ENCODE data around the gene CD99L2. TPM values are rescaled to one million over a fixed set of nuclear protein-coding genes. Genes with fewer than 3 reads are reported as not detected.

CD99L2 gene, protein sequence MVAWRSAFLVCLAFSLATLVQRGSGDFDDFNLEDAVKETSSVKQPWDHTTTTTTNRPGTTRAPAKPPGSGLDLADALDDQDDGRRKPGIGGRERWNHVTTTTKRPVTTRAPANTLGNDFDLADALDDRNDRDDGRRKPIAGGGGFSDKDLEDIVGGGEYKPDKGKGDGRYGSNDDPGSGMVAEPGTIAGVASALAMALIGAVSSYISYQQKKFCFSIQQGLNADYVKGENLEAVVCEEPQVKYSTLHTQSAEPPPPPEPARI
- total RNA-seq = 24.8 TPM
- 54.4 TPM for polyA plus RNA-seq

DNA sequence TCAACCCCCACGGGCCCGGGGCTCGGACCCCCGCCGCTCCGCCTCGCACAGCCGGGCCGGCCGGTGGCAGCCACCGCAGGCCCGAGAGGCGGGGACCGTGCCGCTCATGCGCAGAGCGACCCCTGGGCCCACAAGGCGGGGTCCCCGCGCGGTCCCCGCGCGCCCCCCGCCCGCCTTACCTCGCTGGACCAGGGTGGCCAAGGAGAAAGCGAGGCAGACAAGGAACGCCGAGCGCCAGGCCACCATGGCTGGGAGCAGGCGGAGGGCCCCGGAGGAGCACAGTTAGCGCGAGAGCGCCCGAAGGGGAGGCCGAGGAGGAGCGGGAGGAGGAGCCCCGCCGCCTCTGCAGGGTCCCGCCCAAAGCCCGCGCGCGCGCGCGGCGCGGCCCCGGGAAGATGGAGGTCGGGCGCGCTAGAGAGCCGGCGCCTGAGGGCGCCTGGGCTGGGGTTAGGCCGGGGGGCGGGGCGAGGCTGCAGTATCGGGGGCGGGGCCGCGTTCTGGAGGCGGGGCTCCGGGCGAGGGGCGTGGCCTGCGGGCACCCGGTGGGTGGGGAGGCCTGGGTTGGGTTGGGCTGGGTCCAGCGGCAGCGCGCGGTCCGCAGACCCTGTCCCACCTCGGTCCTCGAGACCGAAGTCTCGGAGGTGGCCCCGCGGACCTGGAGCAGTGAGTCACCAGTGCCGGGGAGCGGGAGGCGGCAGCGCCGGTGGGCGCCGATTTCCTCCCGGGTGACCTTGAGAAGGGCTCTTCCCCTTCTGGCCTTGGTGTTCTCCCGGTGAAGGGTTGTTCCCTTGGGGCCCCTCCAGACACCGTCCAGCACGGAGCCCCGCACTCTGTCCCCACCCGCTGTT is at the start of gene CD99L2:
TSS of gene CD99L2 (minus strand) at position 326 of the 848 bp plus-strand sequence. CDS start at position 246, 80 bp downstream.
- peak within 1 kb of the TSS; percentile 80 for H3K4me3 ChIP-seq (ENCODE audit: low read depth, low read length)
- peak; percentile 33 for DNase-seq (ENCODE audit: extremely low spot score)
- peak within 1 kb of the TSS; percentile 59 for H3K27ac ChIP-seq (ENCODE audit: low read depth)
- H3K4me1 ChIP-seq (ENCODE audit: insufficient read depth) = no peaks in the 10 kb centered on the region
- WGBS = under 1% methylated on average over 87 of the region's 95 CpGs
- no peaks in the 10 kb centered on the region for H3K36me3 ChIP-seq (ENCODE audit: insufficient read depth)

DNA sequence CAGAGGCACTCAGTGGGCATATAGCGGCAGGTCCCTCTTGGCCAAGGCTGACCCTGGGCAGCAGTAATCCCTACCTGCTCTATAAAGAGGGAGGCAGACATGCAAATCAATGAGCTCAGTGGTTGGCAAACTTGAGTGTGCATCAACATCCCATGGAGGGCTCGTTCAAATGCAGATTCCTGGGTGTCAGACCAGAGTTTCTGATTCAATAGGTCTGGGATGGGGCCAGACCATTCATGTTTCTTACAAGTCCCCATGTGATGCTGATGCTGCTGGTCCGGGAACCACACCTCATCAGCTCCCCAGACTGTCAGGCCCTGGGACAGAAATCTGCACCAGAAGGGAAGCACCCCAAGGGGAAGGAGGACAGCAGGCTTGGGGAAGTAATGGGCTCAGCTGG is 45.8 kb upstream of the CD99L2 start:
- 72% methylated on average over 3 of the region's 3 CpGs for WGBS
- H3K27ac ChIP-seq (ENCODE audit: low read depth) = no peak overlapping the region
- H3K4me3 ChIP-seq (ENCODE audit: low read depth, low read length) = no peak overlapping the region
- no peak for DNase-seq (ENCODE audit: extremely low spot score)
- no peaks in the 10 kb centered on the region for H3K36me3 ChIP-seq (ENCODE audit: insufficient read depth)
- no peaks in the 10 kb centered on the region for H3K4me1 ChIP-seq (ENCODE audit: insufficient read depth)

DNA sequence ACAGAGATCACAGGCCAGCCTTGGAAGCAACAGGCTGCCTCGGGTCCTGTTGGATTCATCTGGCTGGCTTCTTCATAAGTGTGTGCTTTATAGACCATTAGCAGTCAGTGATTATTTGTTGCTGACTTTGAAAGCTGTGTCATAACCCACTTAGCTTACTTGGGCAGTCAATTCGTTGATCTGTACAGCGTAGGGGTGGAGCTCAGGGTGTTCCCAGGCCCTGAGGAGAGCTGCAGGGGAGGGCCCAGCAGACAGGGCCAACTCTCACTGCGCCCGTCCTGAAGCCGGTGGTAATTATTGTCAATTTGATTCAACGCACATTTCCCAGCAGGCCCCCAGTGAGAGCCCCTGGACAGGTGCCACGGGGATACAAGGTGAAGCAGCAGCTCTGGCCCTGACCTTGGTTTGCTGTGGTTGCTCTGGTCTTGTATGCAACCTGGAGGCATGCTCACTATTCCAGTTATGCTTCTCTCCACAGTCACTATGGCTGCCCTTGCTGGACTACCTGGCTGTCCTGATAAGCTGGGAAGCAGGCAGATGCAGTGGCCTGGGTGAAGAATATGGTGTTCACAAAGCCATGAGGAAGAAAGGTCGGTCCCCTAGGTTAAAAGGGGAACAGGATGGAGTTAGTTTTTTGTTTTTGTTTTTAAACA is 44.6 kb upstream of the CD99L2 start:
- DNase-seq (ENCODE audit: extremely low spot score) = no peak
- Histone ChIP-seq H3K27ac (ENCODE audit: low read depth) (no peak overlapping the region), H3K4me1 (ENCODE audit: insufficient read depth) (no peaks in the 10 kb centered on the region), H3K36me3 (ENCODE audit: insufficient read depth) (no peaks in the 10 kb centered on the region), H3K4me3 (ENCODE audit: low read depth, low read length) (no peak overlapping the region)
- 71% methylated on average over 9 of the region's 9 CpGs for WGBS

DNA sequence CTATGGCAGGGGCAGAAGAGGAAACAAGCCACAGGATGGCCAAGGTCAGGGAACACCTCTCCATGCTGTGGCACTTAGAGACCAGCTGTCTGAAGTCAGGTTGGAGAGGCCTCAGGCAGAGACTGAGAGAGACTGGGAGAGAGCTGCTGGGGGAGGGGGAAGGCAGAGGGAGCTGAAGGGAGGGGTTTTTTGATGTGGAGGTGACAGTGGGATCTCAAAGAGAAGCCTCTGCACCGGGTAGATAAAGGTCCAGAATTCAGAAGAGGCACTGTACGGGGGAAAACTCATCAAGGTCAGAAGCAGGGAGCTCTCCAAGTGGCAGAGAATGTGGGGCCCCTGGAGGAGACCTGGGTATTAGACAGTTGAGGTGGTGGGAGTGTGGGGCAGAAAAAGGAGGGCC is 43.1 kb upstream of the CD99L2 start:
- Histone ChIP-seq H3K36me3 (ENCODE audit: insufficient read depth) (no peaks in the 10 kb centered on the region), H3K27ac (ENCODE audit: low read depth) (no peak overlapping the region), H3K4me1 (ENCODE audit: insufficient read depth) (no peaks in the 10 kb centered on the region), H3K4me3 (ENCODE audit: low read depth, low read length) (no peak overlapping the region)
- DNase-seq (ENCODE audit: extremely low spot score) = no peak
- WGBS = 29% methylated on average over 2 of the region's 2 CpGs

DNA sequence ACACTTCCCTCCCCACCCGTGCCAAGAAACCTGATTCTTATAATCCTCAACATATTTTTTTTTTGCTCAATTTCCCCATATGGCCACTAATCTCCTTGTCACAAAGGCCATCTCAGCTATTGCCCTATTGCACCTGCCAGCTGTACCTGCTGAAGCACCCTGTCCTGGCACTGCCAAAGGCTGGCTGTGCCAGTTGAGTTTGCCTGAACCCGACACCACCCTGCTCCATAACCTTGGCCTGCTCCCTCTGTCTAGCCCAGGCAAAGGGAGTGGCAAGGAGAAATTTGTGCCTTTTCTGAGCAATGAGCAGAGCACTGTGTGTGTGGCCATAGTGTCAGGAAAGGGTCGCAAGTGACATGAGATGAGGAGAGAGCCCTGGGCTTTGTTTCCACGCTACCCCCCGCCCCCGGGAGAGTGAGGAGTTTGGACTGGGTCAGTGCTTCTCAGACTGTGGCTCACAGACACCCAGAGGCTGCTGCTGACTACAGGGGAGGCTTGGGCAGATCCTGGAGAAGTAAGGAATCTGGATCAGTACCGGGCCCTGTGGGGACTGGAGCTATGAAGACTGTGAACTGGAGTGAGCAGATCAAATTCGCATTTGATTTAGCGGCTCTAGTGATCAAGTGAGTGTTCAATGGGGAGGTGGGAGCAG is 42.5 kb upstream of the CD99L2 start:
- Histone ChIP-seq H3K4me3 (ENCODE audit: low read depth, low read length) (no peak overlapping the region), H3K4me1 (ENCODE audit: insufficient read depth) (no peaks in the 10 kb centered on the region), H3K27ac (ENCODE audit: low read depth) (no peak overlapping the region), H3K36me3 (ENCODE audit: insufficient read depth) (no peaks in the 10 kb centered on the region)
- DNase-seq (ENCODE audit: extremely low spot score) = no peak
- 75% methylated on average over 9 of the region's 9 CpGs for WGBS

DNA sequence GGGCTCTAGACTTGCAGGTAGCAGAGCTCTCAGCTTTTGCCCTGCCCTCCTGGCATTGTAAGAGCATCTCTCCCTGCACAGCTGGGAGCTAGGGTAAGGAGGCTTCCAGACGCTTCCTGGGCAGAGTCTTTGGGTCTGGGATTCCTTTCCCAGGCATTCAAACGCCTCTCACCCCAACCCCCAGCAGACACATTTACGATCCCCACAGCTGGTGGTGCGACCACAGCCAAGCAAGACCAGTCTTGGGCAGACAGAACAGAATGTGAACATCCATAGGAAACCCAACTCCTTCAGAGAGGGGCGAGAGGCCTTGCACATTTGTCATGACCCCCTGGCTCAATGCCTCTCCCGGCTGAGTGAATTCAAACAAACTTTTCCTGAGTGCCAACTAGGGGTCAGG is 38.1 kb upstream of the CD99L2 start:
- Histone ChIP-seq H3K27ac (ENCODE audit: low read depth) (no peak overlapping the region), H3K4me1 (ENCODE audit: insufficient read depth) (no peaks in the 10 kb centered on the region), H3K4me3 (ENCODE audit: low read depth, low read length) (no peak overlapping the region), H3K36me3 (ENCODE audit: insufficient read depth) (no peaks in the 10 kb centered on the region)
- no peak for DNase-seq (ENCODE audit: extremely low spot score)
- 37% methylated on average over 6 of the region's 6 CpGs for WGBS

DNA sequence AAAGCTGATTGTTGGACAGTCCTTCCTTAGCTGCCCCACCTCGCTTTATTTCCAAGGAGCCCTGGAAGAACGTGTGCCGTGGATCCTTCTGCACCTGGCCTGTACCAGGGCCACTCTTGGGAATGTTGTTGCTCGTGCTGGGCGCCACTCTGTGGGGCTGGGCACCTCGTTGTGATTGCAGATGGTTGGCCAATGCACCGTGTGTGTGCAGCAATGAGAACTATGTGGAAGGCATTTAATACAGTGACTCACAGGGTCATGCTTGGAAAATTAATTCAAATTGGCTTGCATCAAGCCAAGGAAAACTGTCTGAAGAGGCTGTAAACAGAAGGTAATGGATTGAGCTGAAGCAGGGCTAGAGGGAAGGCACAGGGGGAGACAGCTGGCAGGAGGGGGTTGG is 37.0 kb upstream of the CD99L2 start:
- WGBS = 62% methylated on average over 7 of the region's 7 CpGs
- Histone ChIP-seq H3K27ac (ENCODE audit: low read depth) (no peak overlapping the region), H3K4me1 (ENCODE audit: insufficient read depth) (no peaks in the 10 kb centered on the region), H3K4me3 (ENCODE audit: low read depth, low read length) (no peak overlapping the region), H3K36me3 (ENCODE audit: insufficient read depth) (no peaks in the 10 kb centered on the region)
- DNase-seq (ENCODE audit: extremely low spot score) = no peak

DNA sequence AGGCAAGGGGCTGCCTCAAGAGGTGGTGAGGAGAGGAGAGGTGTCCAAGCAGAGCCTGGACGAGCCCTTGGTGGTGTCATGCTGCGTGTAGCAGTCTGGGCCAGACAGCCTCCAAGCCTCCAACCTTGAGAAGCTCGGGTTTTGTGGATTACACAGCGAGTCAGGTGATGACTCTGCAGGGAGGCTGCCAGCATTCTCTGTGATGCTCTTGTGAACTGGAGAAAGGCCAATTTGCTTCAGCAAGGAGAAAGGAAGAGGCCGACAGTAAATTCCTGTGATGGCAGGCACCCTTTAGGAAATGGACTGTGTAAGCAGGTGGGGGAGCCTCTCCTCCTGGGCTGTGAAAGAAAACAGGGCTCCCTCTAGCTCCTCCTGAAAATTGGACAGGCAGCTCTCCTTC is 36.0 kb upstream of the CD99L2 start:
- 7% methylated on average over 5 of the region's 5 CpGs for WGBS
- DNase-seq (ENCODE audit: extremely low spot score) = no peak
- H3K4me1 ChIP-seq (ENCODE audit: insufficient read depth) = no peaks in the 10 kb centered on the region
- no peaks in the 10 kb centered on the region for H3K36me3 ChIP-seq (ENCODE audit: insufficient read depth)
- no peak overlapping the region for H3K4me3 ChIP-seq (ENCODE audit: low read depth, low read length)
- H3K27ac ChIP-seq (ENCODE audit: low read depth) = no peak overlapping the region

DNA sequence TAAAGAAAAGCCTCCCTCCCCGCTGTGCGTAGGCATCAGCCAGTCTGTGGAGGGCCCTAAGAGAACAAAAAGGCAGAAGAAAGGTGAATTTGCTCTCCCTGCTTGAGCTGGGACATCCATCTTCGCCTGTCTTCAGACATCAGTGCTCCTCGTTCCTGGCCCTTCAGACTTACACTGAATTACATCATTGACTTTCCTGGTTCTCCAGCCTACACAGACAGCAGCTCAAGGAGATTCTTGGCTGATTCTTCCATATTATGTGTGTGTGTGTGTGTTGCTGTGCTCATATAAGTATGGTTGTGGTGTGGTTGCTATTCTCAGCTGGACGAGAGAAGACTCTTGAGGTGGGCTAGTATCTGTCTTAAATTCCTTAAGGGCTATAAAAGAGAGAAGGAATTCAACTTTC is 35.5 kb upstream of the CD99L2 start:
- no peaks in the 10 kb centered on the region for H3K36me3 ChIP-seq (ENCODE audit: insufficient read depth)
- H3K27ac ChIP-seq (ENCODE audit: low read depth) = no peak overlapping the region
- WGBS = 64% methylated on average over 5 of the region's 5 CpGs
- H3K4me3 ChIP-seq (ENCODE audit: low read depth, low read length) = no peak overlapping the region
- DNase-seq (ENCODE audit: extremely low spot score) = no peak
- no peaks in the 10 kb centered on the region for H3K4me1 ChIP-seq (ENCODE audit: insufficient read depth)

DNA sequence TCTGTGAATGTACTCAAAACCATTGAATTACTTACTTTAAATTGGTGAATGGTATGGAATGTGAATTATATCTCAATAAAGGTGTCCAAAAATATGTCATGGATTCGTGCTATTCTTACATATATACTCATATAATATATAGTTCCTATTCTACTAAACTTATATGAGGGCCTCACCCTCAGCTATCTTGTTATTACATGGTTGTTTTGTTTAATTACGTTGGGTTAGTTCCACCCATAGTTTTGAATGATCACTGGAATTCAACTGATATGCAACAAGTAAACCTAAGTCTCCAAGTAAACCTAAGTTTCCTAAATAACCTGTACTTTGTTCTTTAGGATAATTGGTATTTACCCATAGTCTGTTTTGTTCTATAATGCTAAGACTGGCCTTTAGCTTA is 30.6 kb upstream of the CD99L2 start:
- WGBS = 73% methylated on average over 2 of the region's 2 CpGs
- Histone ChIP-seq H3K36me3 (ENCODE audit: insufficient read depth) (no peaks in the 10 kb centered on the region), H3K4me3 (ENCODE audit: low read depth, low read length) (no peak overlapping the region)

DNA sequence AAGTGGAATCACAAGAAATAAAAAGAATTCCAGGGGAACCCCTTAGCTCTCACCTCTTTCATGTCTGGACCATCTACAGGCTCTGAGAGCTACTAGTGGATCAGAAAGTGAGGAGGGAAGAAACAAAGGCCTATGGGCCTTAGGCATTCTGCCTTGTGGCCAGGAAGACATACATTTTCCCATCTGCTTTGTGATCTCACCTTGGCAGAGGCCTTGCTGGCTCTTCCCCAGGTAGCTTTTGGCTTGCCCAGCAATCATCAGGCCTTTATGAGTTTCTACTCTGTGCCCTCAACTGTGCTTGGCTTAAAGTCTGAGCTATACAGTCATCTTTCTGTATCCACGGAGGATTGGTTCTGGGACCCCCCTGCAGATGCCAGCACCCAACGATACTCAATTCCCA is 28.3 kb upstream of the CD99L2 start:
- Histone ChIP-seq H3K4me1 (ENCODE audit: insufficient read depth) (no peaks in the 10 kb centered on the region), H3K27ac (ENCODE audit: low read depth) (no peak overlapping the region), H3K4me3 (ENCODE audit: low read depth, low read length) (no peak overlapping the region), H3K36me3 (ENCODE audit: insufficient read depth) (no peaks in the 10 kb centered on the region)
- DNase-seq (ENCODE audit: extremely low spot score) = no peak
- WGBS = 94% methylated on average over 2 of the region's 2 CpGs

More for the DNA sequence above, 30.6 kb upstream of the CD99L2 start:
- no peak overlapping the region for H3K27ac ChIP-seq (ENCODE audit: low read depth)
- H3K4me1 ChIP-seq (ENCODE audit: insufficient read depth) = no peaks in the 10 kb centered on the region
- no peak for DNase-seq (ENCODE audit: extremely low spot score)

DNA sequence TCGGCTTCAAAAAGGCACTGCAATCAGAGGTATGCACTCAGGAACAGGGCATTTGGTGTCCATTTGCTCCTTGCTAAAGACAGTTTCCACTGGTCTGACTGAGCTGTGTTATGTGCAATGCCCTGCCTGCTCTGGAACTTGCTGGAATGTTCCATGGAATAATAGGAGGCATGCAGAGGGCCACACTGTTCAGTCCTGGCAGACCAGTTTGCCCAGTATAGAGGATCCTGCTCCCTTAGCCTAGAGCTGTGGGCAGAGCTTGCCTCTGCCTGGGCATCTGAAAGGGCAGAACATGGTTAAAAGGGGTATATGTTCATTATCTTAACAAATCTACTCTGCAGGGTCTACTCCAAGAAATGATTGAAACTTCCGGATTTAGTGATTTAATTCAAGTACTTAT is 27.8 kb upstream of the CD99L2 start:
- H3K4me3 ChIP-seq (ENCODE audit: low read depth, low read length) = no peak overlapping the region
- WGBS = 72% methylated on average over 2 of the region's 2 CpGs
- no peak overlapping the region for H3K27ac ChIP-seq (ENCODE audit: low read depth)
- H3K36me3 ChIP-seq (ENCODE audit: insufficient read depth) = no peaks in the 10 kb centered on the region
- no peak for DNase-seq (ENCODE audit: extremely low spot score)
- no peaks in the 10 kb centered on the region for H3K4me1 ChIP-seq (ENCODE audit: insufficient read depth)

DNA sequence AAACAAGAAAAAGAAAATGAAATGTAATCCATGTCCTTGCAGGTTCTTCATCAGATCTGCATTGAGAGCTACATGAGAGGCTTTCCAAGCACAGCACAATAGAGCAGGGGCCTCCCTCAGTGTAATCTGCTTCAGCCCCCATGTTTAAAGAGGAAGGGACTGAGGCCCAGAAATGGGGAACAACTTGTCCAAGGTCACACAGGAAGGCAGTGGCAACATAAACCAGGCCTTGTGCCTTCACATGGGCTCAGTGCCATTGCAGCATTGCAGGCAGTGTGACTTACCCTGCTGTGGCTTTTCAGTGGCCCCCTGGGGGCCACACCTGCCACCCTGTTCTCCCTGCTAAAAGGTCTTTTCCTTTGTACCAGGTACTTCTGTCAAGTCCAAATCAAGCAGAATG is 20.9 kb upstream of the CD99L2 start:
- no peak overlapping the region for H3K27ac ChIP-seq (ENCODE audit: low read depth)
- no peaks in the 10 kb centered on the region for H3K36me3 ChIP-seq (ENCODE audit: insufficient read depth)
- H3K4me1 ChIP-seq (ENCODE audit: insufficient read depth) = no peaks in the 10 kb centered on the region
- DNase-seq (ENCODE audit: extremely low spot score) = no peak
- H3K4me3 ChIP-seq (ENCODE audit: low read depth, low read length) = no peak overlapping the region

Measured in urinary bladder (tissue), 4 donors.